Lower leg skin (tissue), 4 donors: ENCODE data around the gene IFNGR2. TPM values are rescaled to one million over a fixed set of nuclear protein-coding genes. Genes with fewer than 3 reads are reported as not detected.
"Not testable (repeated sequence)": the region's sequence is repeated elsewhere in the genome, so short reads cannot be mapped to it uniquely, and the experiment has no call there.

Experiments
- DNase-seq, 2 donors: peaks; one replicate each; pipeline ENCODE4 v3.0.0-alpha.2; 2019; ENCODE audit warnings: low spot score in 2 of 2
- H3K4me3 ChIP-seq: fragments of 200-600 bp; sonication (generic); 2 replicates; pipeline ENCODE4 v1.5.1; 2017; ENCODE audit warnings: mild to moderate bottlenecking, low read depth; ENCODE audit not compliant: poor library complexity, severe bottlenecking
- CTCF ChIP-seq, 3 donors: fragments of 450-650 bp; IDR thresholded peaks; one replicate each; pipeline ENCODE4 v1.5.1; 2016; ENCODE audit warnings: antibody characterized with exemption in 3 of 3, mild to moderate bottlenecking in 3 of 3, moderate library complexity in 2 of 3
- POLR2A ChIP-seq, 2 donors: fragments of 450-650 bp; IDR thresholded peaks; one replicate each; pipeline ENCODE4 v1.6.1; 2016 to 2017; ENCODE audit warnings: antibody characterized with exemption in 2 of 2, mild to moderate bottlenecking in 1 of 2, moderate library complexity in 1 of 2
- WGBS, 2 donors: methylation state at CpG; one replicate each; pipeline ENCODE4 v1.1.5; 2018; 5-methylcytosine and 5-hydroxymethylcytosine counted together
- intact Hi-C: fragments of 100-400 bp; cut with DNase I; formaldehyde crosslinking; loops from one replicate; pipeline ENCODE4 v1.15.0; 2023; ENCODE audit warnings: low total_unique reads
- total RNA-seq, 4 donors: library from RNA; depleted of rRNA; stranded (reverse); fragments of >200 nt; gene quantifications; one replicate each; pipeline ENCODE4 v1.1.0, GENCODE V29; 2016

The IFNGR2 gene
- total RNA-seq, 4 donors from 2014 or later = 46.7 to 74.1 (median 60.9) TPM

GRCh38 chr21:33406493-33406892, 3.3 kb downstream of the IFNGR2 start:
- intact Hi-C loops = no loop called here
- TF ChIP-seq POLR2A (IDR thresholded peaks at IDR 0.05) = no peak
- TF ChIP-seq CTCF (IDR thresholded peaks at IDR 0.05) = no peak
- no peak overlapping the region for H3K4me3 ChIP-seq
- 44 to 46% methylated on average over 5 of the region's 5 CpGs for WGBS, 2 donors
- DNase-seq = no peak

DNA sequence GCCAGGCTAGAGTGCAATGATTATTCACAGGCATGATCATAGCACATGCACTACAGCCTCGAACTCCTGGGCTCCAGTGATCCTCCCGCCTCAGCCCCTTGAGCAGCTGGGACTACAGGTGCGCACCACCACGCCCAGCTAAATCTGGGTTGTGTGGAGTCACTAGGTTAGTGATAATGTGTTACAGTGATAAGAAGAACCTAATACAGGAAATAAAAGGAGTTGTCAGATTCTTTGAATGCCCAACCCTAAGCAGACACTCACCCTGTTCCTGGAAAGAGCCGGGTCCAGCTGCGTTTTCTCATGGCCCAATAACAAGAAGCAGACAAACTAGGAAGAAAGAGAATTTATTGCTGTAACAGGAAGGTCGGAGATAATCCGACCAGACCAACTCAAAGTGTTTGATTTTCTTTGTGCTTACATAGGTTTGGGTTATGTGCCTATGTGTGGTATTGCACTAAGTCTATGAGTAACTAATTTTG, 8.8 kb downstream of the IFNGR2 start:
- WGBS, 2 donors = 66 to 73% methylated on average over 8 of the region's 8 CpGs
- intact Hi-C loops = no loop called here
- TF ChIP-seq CTCF (IDR thresholded peaks at IDR 0.05) (no peak), POLR2A (IDR thresholded peaks at IDR 0.05) (no peak)
- no peak overlapping the region for H3K4me3 ChIP-seq
- no peak for DNase-seq

GRCh38 chr21:33412439-33412831, 9.2 kb downstream of the IFNGR2 start:
- intact Hi-C loops = not testable (repeated sequence)

DNA sequence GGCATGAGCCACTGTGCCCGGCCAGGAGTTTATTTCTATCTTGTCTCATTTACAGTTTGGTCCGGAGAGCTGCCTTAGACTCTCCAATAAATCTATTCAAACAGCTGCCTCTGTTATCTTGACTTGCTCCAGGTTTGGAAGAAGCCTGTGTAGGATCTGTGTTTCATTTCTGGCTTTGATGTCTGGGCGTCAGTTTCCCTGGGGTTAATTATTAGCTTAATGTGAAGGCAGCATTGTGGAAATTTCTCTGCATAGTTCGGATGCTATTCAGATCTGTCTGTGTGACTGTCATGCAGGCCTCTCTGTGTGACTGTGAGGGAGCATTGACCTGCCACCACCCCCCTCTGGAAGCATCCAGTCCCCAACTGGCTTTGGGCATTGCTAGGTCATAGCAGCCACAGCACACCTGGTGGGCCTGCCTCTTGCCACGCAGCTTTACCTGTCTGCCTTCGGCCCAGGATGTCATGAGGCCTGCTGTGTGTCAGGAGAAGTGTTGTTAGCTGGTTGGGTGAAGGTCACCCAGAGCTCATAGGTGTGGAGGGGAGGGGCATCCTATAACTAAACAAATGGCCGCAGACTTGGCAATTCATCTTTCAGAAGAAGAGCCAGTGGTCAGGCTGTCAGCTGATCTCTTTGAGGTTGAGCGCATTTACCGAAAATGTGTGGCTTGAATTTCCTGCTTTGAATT, 9.8 kb downstream of the IFNGR2 start:
- intact Hi-C loops = no loop called here
- 53 to 63% methylated on average over 9 of the region's 9 CpGs for WGBS, 2 donors
- no peak for DNase-seq
- H3K4me3 ChIP-seq = no peak overlapping the region
- TF ChIP-seq CTCF (IDR thresholded peaks at IDR 0.05) = no peak
- no peak for TF ChIP-seq POLR2A (IDR thresholded peaks at IDR 0.05)

More at GRCh38 chr21:33412439-33412831, 9.2 kb downstream of the IFNGR2 start:
- WGBS, 2 donors = 87 to 90% methylated on average over 12 of the region's 12 CpGs
- H3K4me3 ChIP-seq, DNase-seq: not testable (repeated sequence)

DNA sequence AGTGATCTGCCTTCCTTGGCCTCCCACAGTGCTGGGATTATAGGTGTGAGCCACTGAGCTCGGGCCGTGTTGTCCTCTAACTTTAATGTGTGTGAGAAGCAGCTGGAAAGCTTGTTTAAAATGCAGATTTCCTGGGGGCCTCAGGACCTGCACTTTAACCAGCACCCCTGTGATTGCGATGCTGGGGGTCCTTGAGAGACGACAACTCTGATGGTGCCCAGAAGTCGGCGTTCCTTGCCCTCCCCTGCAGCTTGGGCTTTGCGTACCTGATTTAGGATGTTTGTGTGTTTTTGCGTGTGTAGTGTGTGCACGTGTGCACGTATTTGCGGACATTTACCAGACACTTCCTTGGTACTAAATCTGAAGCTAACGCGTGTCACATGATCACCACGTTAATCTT, 10.9 kb downstream of the IFNGR2 start:
- WGBS, 2 donors = 90 to 93% methylated on average over 14 of the region's 14 CpGs
- intact Hi-C loops = no loop called here
- TF ChIP-seq CTCF (IDR thresholded peaks at IDR 0.05) (no peak), POLR2A (IDR thresholded peaks at IDR 0.05) (no peak)
- H3K4me3 ChIP-seq = no peak overlapping the region
- DNase-seq = no peak

- TF ChIP-seq CTCF (IDR thresholded peaks at IDR 0.05) (no peak), POLR2A (IDR thresholded peaks at IDR 0.05) (no peak)
- 84 to 89% methylated on average over 11 of the region's 11 CpGs for WGBS, 2 donors
- no peak overlapping the region for H3K4me3 ChIP-seq
- no peak for DNase-seq
- intact Hi-C loops = no loop called here
These were observed 11.7 kb downstream of the IFNGR2 start for GRCh38 chr21:33414926-33415325.
